Tibial nerve (tissue), 4 donors: Measurements from ENCODE around the gene SNX1.

Experiments used
- EP300 ChIP-seq, 2 donors: sonication (generic); formaldehyde crosslinking; IDR thresholded peaks; one replicate each; pipeline ENCODE4 v1.6.1; 2017; ENCODE audit warnings: antibody characterized with exemption in 2 of 2, mild to moderate bottlenecking in 1 of 2
- POLR2A ChIP-seq, 2 donors: fragments of 450-650 bp; IDR thresholded peaks; one replicate each; pipeline ENCODE4 v1.6.1; 2017; ENCODE audit warnings: antibody characterized with exemption in 2 of 2, mild to moderate bottlenecking in 2 of 2, moderate library complexity in 2 of 2
- TF ChIP-seq, protein P1 (sequence below), 5 experiments: fragments of 200-600 bp in 3 of 5; fragments of 450-650 bp in 2 of 5; sonication (generic) in 3 of 5; IDR thresholded peaks; one replicate each; pipeline ENCODE4 v1.5.1; 2016 to 2019; ENCODE audit warnings: antibody characterized with exemption in 5 of 5, mild to moderate bottlenecking in 3 of 5, moderate library complexity in 2 of 5

DNA sequence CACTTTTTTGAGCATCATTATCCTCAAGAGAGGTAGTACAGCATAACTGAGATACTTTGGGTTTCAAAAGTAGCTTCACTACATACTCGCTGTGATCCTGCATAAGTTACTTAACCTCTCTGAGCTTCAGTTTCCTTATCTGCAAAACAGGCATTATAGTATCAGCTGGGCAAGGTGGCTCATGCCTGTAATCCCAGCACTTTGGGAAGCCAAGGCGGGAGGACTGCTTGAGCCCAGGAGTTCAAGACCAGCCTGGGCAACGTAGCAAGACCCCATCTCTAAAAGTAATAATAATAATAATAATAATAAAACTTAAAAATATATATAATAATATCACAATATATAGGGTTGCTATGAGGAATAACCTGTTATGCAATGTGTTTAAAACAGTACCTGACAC, 13.0 kb upstream of the SNX1 start:
- TF ChIP-seq, protein P1, sequence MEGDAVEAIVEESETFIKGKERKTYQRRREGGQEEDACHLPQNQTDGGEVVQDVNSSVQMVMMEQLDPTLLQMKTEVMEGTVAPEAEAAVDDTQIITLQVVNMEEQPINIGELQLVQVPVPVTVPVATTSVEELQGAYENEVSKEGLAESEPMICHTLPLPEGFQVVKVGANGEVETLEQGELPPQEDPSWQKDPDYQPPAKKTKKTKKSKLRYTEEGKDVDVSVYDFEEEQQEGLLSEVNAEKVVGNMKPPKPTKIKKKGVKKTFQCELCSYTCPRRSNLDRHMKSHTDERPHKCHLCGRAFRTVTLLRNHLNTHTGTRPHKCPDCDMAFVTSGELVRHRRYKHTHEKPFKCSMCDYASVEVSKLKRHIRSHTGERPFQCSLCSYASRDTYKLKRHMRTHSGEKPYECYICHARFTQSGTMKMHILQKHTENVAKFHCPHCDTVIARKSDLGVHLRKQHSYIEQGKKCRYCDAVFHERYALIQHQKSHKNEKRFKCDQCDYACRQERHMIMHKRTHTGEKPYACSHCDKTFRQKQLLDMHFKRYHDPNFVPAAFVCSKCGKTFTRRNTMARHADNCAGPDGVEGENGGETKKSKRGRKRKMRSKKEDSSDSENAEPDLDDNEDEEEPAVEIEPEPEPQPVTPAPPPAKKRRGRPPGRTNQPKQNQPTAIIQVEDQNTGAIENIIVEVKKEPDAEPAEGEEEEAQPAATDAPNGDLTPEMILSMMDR (IDR thresholded peaks at IDR 0.05): no peak
- TF ChIP-seq POLR2A (IDR thresholded peaks at IDR 0.05) (no peak), EP300 (IDR thresholded peaks at IDR 0.05) (no peak)
